ENCODE measurements around the gene AATF. TPM values are rescaled to one million over a fixed set of nuclear protein-coding genes. Genes with fewer than 3 reads are reported as not detected.

AATF gene
- total and polyA plus RNA-seq, 2 of the 8 experiments (the other 6 are each of a cell fraction or from before 2014, with no cell fraction given): 20.1 to 62.8 TPM

- no peak overlapping the region for H2BK12ac ChIP-seq (ENCODE audit: low read depth, low read length)
- POLR2A ChIA-PET (ENCODE audit: partially characterized antibody): no interaction called here
- peaks cover 0 to 3% (median 0%) of the 10 kb centered on the region in 4 experiments; a peak in 1 of 8 replicates for H3K36me3 ChIP-seq (ENCODE audit: control insufficient read depth in 2 of 4, insufficient read depth in 4 of 4, low read length in 3 of 4)
- H2BK120ac ChIP-seq (replicated peaks; ENCODE audit: low read depth, low read length): no peak overlapping the region
- no peak overlapping the region; the same call in 1 of the 2 replicates for H4K8ac ChIP-seq (ENCODE audit: extremely low read depth, insufficient read depth, low read length)
- FAIRE-seq (no peak), DNase-seq (ENCODE audit: low read depth in 1 of 2, low spot score in 2 of 2) (no peak)
- H3K14ac ChIP-seq (ENCODE audit: insufficient read length): no peak overlapping the region
- 0 out of 4 replicates have a peak, but pooled peaks cover 0 to 2% of the 10 kb centered on the region in 2 experiments for H3K79me2 ChIP-seq (ENCODE audit: control insufficient read depth in 1 of 2, insufficient read depth in 2 of 2, low read length in 2 of 2)
- H4K5ac ChIP-seq (ENCODE audit: insufficient read length, low read depth, low read length): no peak overlapping the region
- no peak overlapping the region for H3K4me2 ChIP-seq (ENCODE audit: insufficient read depth in 1 of 2, low read depth in 2 of 2, low read length in 2 of 2)
- H4K91ac ChIP-seq (replicated peaks; ENCODE audit: insufficient read length, low read length): no peak overlapping the region
- H3K79me1 ChIP-seq (ENCODE audit: low read depth, low read length): peaks cover 2% of the 10 kb centered on the region; the same call in 1 of the 2 replicates
- no peak overlapping the region for H2BK20ac ChIP-seq (ENCODE audit: low read length)
- CTCF ChIA-PET (ENCODE audit: partially characterized antibody): interaction anchor here (2.5 kb wide), 1 partner anchor 28 kb away, joined by 9 read pairs; no protein-coding TSS in a partner anchor
- no peak overlapping the region for H2AFZ ChIP-seq (ENCODE audit: low read length)
- H3K4me1 ChIP-seq (replicated peaks in 1 of 4; ENCODE audit: control insufficient read depth in 3 of 4, insufficient read depth in 4 of 4, low read length in 3 of 4): peaks cover 0 to 2% (median under 1%) of the 10 kb centered on the region in 4 experiments; a peak in 5 of 7 replicates
- no peak overlapping the region for H2BK5ac ChIP-seq (ENCODE audit: low read depth, low read length)
- no peak overlapping the region for H3K18ac ChIP-seq (ENCODE audit: extremely low read depth, low read length)
- H3K27me3 ChIP-seq (replicated peaks in 1 of 4; ENCODE audit: control insufficient read depth in 3 of 4, extremely low read depth in 1 of 4, insufficient read depth in 3 of 4, low read length in 3 of 4): no peaks in the 10 kb centered on the region
- no peak overlapping the region for H3K4me3 ChIP-seq (ENCODE audit: extremely low read depth in 1 of 4, insufficient read depth in 2 of 4, low read depth in 3 of 4, low read length in 4 of 4)
- no peak overlapping the region for H3K56ac ChIP-seq (replicated peaks; ENCODE audit: insufficient read length, low read depth, low read length)
- 88 to 100% methylated on average over 1 to 4 of the region's 4 CpGs for WGBS, 2 experiments (ENCODE audit: extremely low coverage in 1 of 2, insufficient coverage in 1 of 2, insufficient read length in 1 of 2, insufficient replicate concordance in 2 of 2, low coverage in 1 of 2, low lambda C conversion rate in 2 of 2, missing lambda C conversion rate in 1 of 2)
- H2BK15ac ChIP-seq (ENCODE audit: low read length): no peak overlapping the region
- H3K23me2 ChIP-seq (ENCODE audit: low read depth, low read length): no peaks in the 10 kb centered on the region
- no peak overlapping the region for H3K9ac ChIP-seq (replicated peaks in 1 of 4; ENCODE audit: extremely low read depth in 1 of 4, low read depth in 3 of 4, low read length in 3 of 4)
- H3K23ac ChIP-seq (ENCODE audit: insufficient read length): no peak overlapping the region
- no peak overlapping the region for H2AK5ac ChIP-seq (ENCODE audit: low read depth, low read length)
- peaks cover 0 to 4% of the 10 kb centered on the region in 2 experiments for H4K20me1 ChIP-seq (replicated peaks in 1 of 2; ENCODE audit: control insufficient read depth in 1 of 2, insufficient read depth in 2 of 2, low read length in 2 of 2)
- H3K9me3 ChIP-seq (ENCODE audit: insufficient read depth in 2 of 2, low read depth in 1 of 2, low read length in 1 of 2): no peaks in the 10 kb centered on the region
- no peak overlapping the region for H3K27ac ChIP-seq (ENCODE audit: low read depth, low read length)
- no peak overlapping the region for H3K4ac ChIP-seq (replicated peaks; ENCODE audit: insufficient read length, low read depth, low read length)
- TF ChIP-seq MAX (IDR thresholded peaks at IDR 0.05): no peak
- TF ChIP-seq SP2 (IDR thresholded peaks at IDR 0.05; ENCODE audit: low read length): no peak
- no peak for TF ChIP-seq SRF (IDR thresholded peaks at IDR 0.05; ENCODE audit: low read depth, low read length)
- TF ChIP-seq ZNF274 (IDR thresholded peaks at IDR 0.05; ENCODE audit: borderline replicate concordance, extremely low read depth, low read length): no peak
- TF ChIP-seq GTF2F1 (IDR thresholded peaks at IDR 0.05; ENCODE audit: borderline replicate concordance, low read depth, low read length): no peak
- TF ChIP-seq EZH2 (IDR thresholded peaks at IDR 0.05; ENCODE audit: low read depth, low read length, severe bottlenecking): no peak
- TF ChIP-seq JUND (IDR thresholded peaks at IDR 0.05; ENCODE audit: low read length): no peak
- no peak for TF ChIP-seq MAFK (IDR thresholded peaks at IDR 0.05; ENCODE audit: low read depth, low read length)
- no peak for TF ChIP-seq BRCA1 (IDR thresholded peaks at IDR 0.05; ENCODE audit: low read depth, low read length)
- TF ChIP-seq SAP30 (IDR thresholded peaks at IDR 0.05; ENCODE audit: insufficient read depth, insufficient replicate concordance, low read length): no peak
- no peak for TF ChIP-seq SIN3A (conservative IDR thresholded peaks at IDR 0.05 in 1 of 2, IDR thresholded peaks at IDR 0.05 in 1 of 2; ENCODE audit: low read depth in 1 of 2, low read length in 2 of 2)
- no peak for TF ChIP-seq POLR2AphosphoS5 (IDR thresholded peaks at IDR 0.05; ENCODE audit: low read depth, low read length)
- no peak for TF ChIP-seq CHD1 (IDR thresholded peaks at IDR 0.05; ENCODE audit: low read depth, low read length)
- TF ChIP-seq EP300 (IDR thresholded peaks at IDR 0.05; ENCODE audit: borderline replicate concordance in 1 of 2, low read depth in 2 of 2, low read length in 2 of 2): no peak
These were observed 71.0 kb downstream of the AATF start for GRCh38 chr17:37019741-37020129.

Measured in H1 (cell line).